Panc1 (cell line): ENCODE results near the gene SEMA4A. TPM values are rescaled to one million over a fixed set of nuclear protein-coding genes. Genes with fewer than 3 reads are reported as not detected.

Source experiments
- ATAC-seq: fragments of 200-7000 bp; cut with Tn5 transposase; 2 replicates; pipeline ENCODE4 v1.9.1; 2020; ENCODE audit warnings: mild to moderate bottlenecking, moderate library complexity
- BruUV-seq: library from RNA; stranded (reverse); fragments of 400-500 nt; replicated peaks from 2 replicates; lab custom pipeline; 2021; lab: Mats Ljungman, UMichigan
- CTCF ChIA-PET: fragments of 300-600 bp; sonication (Branson Sonifier 250); formaldehyde crosslinking; loops from one replicate; lab custom pipeline; 2022; ENCODE audit warnings: antibody characterized with exemption; lab: Charles Lee
- POLR2A ChIA-PET: fragments of 300-600 bp; sonication (Branson Sonifier 250); formaldehyde crosslinking; loops from one replicate; lab custom pipeline; 2022; ENCODE audit warnings: antibody characterized with exemption; lab: Charles Lee
- DNase-seq: peaks from one replicate; pipeline ENCODE4 v3.0.0-alpha.2; 2010; ENCODE audit warnings: low read depth, low spot score
- H3K27ac ChIP-seq: 2 replicates; pipeline ENCODE4 v1.5.1; 2011; ENCODE audit warnings: mild to moderate bottlenecking, low read length, inconsistent platforms
- H3K27me3 ChIP-seq: fragments of 200-500 bp; sonication (Bioruptor generic); 2 replicates; pipeline ENCODE4 v1.6.0; 2014; ENCODE audit warnings: low read length, inconsistent platforms; ENCODE audit not compliant: control insufficient read depth, insufficient read depth
- H3K36me3 ChIP-seq: fragments of 200-500 bp; sonication (Bioruptor generic); 2 replicates; pipeline ENCODE4 v1.5.1; 2014; ENCODE audit warnings: inconsistent platforms, mild to moderate bottlenecking, low read length, moderate library complexity; ENCODE audit not compliant: control insufficient read depth, insufficient read depth
- H3K4me1 ChIP-seq: 2 replicates; pipeline ENCODE4 v1.5.1; 2011; ENCODE audit warnings: inconsistent platforms, mild to moderate bottlenecking, low read length, moderate library complexity; ENCODE audit not compliant: control insufficient read depth, insufficient read depth
- H3K4me3 ChIP-seq, 2 experiments: 2 replicates each; pipeline ENCODE4 v1.5.1; 2011 to 2012; ENCODE audit warnings: low read depth in 2 of 2, low read length in 2 of 2, mild to moderate bottlenecking in 2 of 2, inconsistent platforms in 1 of 2, moderate library complexity in 1 of 2
- H3K9me3 ChIP-seq: fragments of 200-500 bp; sonication (Bioruptor generic); 2 replicates; pipeline ENCODE4 v1.5.1; 2014; ENCODE audit warnings: low read depth, mild to moderate bottlenecking, inconsistent platforms, low read length, moderate library complexity; ENCODE audit not compliant: control insufficient read depth, insufficient read depth
- CTCF ChIP-seq: fragments of 450-650 bp; IDR thresholded peaks from 2 replicates; pipeline ENCODE4 v1.5.1; 2017; ENCODE audit warnings: mild to moderate bottlenecking
- POLR2AphosphoS5 ChIP-seq: IDR thresholded peaks from 2 replicates; pipeline ENCODE4 v1.6.1; 2012; ENCODE audit warnings: mild to moderate bottlenecking, low read depth, low read length, moderate library complexity
- REST ChIP-seq, 2 experiments: IDR thresholded peaks; 2 replicates each; pipeline ENCODE4 v1.6.1; 2011 to 2012; ENCODE audit warnings: low read depth in 2 of 2, control low read depth in 1 of 2, low read length in 1 of 2, mild to moderate bottlenecking in 1 of 2, moderate library complexity in 1 of 2; ENCODE audit not compliant: insufficient read depth in 1 of 2
- SIN3A ChIP-seq: IDR thresholded peaks from 2 replicates; pipeline ENCODE4 v1.6.1; 2012; ENCODE audit warnings: low read depth, mild to moderate bottlenecking, low read length, moderate library complexity, borderline replicate concordance; ENCODE audit not compliant: insufficient read depth
- TCF7L2 ChIP-seq: IDR thresholded peaks from 2 replicates; pipeline ENCODE4 v1.6.1; 2011; ENCODE audit warnings: mild to moderate bottlenecking, low read depth, low read length, inconsistent platforms
- in situ Hi-C: cut with HindIII; loops from 2 replicates; pipeline ENCODE4 v1.10.0; 2016; ENCODE audit warnings: low sequenced_read_pairs, low pct_unique_long_range_greater_than_20kb
- intact Hi-C: fragments of 100-400 bp; cut with micrococcal nuclease; formaldehyde crosslinking; loops from one replicate; pipeline ENCODE4 v1.10.0; 2022; ENCODE audit not compliant: unreplicated experiment
- total RNA-seq: library from RNA; stranded (reverse); gene quantifications from one replicate; pipeline ENCODE4 v1.2.1, GENCODE V29; 2021; ENCODE audit not compliant: unreplicated experiment

The SEMA4A gene
- total RNA-seq, 1 experiment from 2014 or later = 0.21 TPM

- H3K27ac ChIP-seq = no peak overlapping the region
- POLR2A ChIA-PET = no interaction called here
- CTCF ChIA-PET = no interaction called here
- H3K4me3 ChIP-seq = no peak overlapping the region
- in situ Hi-C loops = no loop called here
- TF ChIP-seq CTCF (no peak), POLR2AphosphoS5 (no peak), SIN3A (no peak), TCF7L2 (no peak), REST (IDR thresholded peaks at IDR 0.05; ENCODE audit: insufficient read depth in 1 of 2, low read depth in 2 of 2, low read length in 1 of 2) (no peak)
- no peaks in the 10 kb centered on the region for H3K27me3 ChIP-seq
- intact Hi-C loops = no loop called here
- BruUV-seq = no TSS peak
- no peaks in the 10 kb centered on the region for H3K9me3 ChIP-seq
- DNase-seq = no peak
- peaks cover 16% of the 10 kb centered on the region for H3K4me1 ChIP-seq
- no peaks in the 10 kb centered on the region for H3K36me3 ChIP-seq
- ATAC-seq = no peak
Measured at GRCh38 chr1:156149374-156150332, 3.7 kb upstream of the SEMA4A start.

- in situ Hi-C loops = no loop called here
- intact Hi-C loops = no loop called here
- DNase-seq (no peak), ATAC-seq (no peak)
- no peak overlapping the region for H3K27ac ChIP-seq
- H3K4me3 ChIP-seq = no peak overlapping the region
- H3K36me3 ChIP-seq = no peaks in the 10 kb centered on the region
- CTCF ChIA-PET = no interaction called here
- H3K9me3 ChIP-seq = no peaks in the 10 kb centered on the region
- H3K4me1 ChIP-seq = peaks cover 15% of the 10 kb centered on the region
- no TSS peak for BruUV-seq
- no peaks in the 10 kb centered on the region for H3K27me3 ChIP-seq
- no peak for TF ChIP-seq SIN3A
- POLR2A ChIA-PET = no interaction called here
Measured at GRCh38 chr1:156150333-156151011, 2.9 kb upstream of the SEMA4A start.
